Esophagus muscularis mucosa (tissue), 3 donors: Measurements from ENCODE around the gene CSMD2.

Experiments
- CTCF ChIP-seq, 3 experiments: fragments of 200-600 bp in 2 of 3; fragments of 450-650 bp in 1 of 3; sonication (generic) in 2 of 3; IDR thresholded peaks; one replicate each; pipeline ENCODE4 v1.5.1; 2017 to 2019; ENCODE audit warnings: antibody characterized with exemption in 3 of 3, mild to moderate bottlenecking in 2 of 3, moderate library complexity in 1 of 3
- POLR2A ChIP-seq: fragments of 450-650 bp; IDR thresholded peaks from one replicate; pipeline ENCODE4 v1.6.1; 2017; ENCODE audit warnings: antibody characterized with exemption, moderate library complexity, mild to moderate bottlenecking, low read depth

- no peak for TF ChIP-seq CTCF (IDR thresholded peaks at IDR 0.05)
- TF ChIP-seq POLR2A: no peak
Observed at GRCh38 chr1:33797849-33798248, 367.2 kb downstream of the CSMD2 start.
